GM23248 (cell line): Measurements from ENCODE around the gene UFSP2. TPM values are rescaled to one million over a fixed set of nuclear protein-coding genes. Genes with fewer than 3 reads are reported as not detected.
"Not testable (repeated sequence)": the region's sequence is repeated elsewhere in the genome, so short reads cannot be mapped to it uniquely, and the experiment has no call there.

ENCODE experiments used
- DNase-seq: peaks from one replicate; pipeline ENCODE4 v3.0.0-alpha.2; 2015
- H2AFZ ChIP-seq: fragments of 200-600 bp; sonication (generic); 2 replicates; pipeline ENCODE4 v1.6.1; 2016; ENCODE audit warnings: antibody characterized with exemption
- H3F3A ChIP-seq: fragments of 200-600 bp; sonication (generic); 2 replicates; pipeline ENCODE4 v1.6.1; 2016; ENCODE audit warnings: mild to moderate bottlenecking, antibody characterized with exemption, mixed run types; ENCODE audit not compliant: insufficient read depth
- H3K27ac ChIP-seq: fragments of 200-600 bp; sonication (generic); 2 replicates; pipeline ENCODE4 v1.5.1; 2016; ENCODE audit warnings: mild to moderate bottlenecking
- H3K27me3 ChIP-seq: fragments of 200-600 bp; sonication (generic); replicated peaks from 2 replicates; pipeline ENCODE4 v1.6.1; 2016; ENCODE audit warnings: mild to moderate bottlenecking; ENCODE audit not compliant: insufficient read depth
- H3K36me3 ChIP-seq: fragments of 200-600 bp; sonication (generic); 2 replicates; pipeline ENCODE4 v1.6.1; 2016; ENCODE audit warnings: low read depth, mild to moderate bottlenecking
- H3K4me1 ChIP-seq: fragments of 200-600 bp; sonication (generic); 2 replicates; pipeline ENCODE4 v1.6.1; 2016; ENCODE audit warnings: mild to moderate bottlenecking; ENCODE audit not compliant: insufficient read depth
- H3K4me2 ChIP-seq: fragments of 200-600 bp; sonication (generic); one replicate; pipeline ENCODE4 v1.6.1; 2016; ENCODE audit warnings: mild to moderate bottlenecking; ENCODE audit not compliant: unreplicated experiment
- H3K4me3 ChIP-seq: fragments of 200-600 bp; sonication (generic); 2 replicates; pipeline ENCODE4 v1.5.1; 2016; ENCODE audit warnings: mild to moderate bottlenecking
- H3K79me2 ChIP-seq: fragments of 200-600 bp; sonication (generic); 2 replicates; pipeline ENCODE4 v1.6.1; 2016; ENCODE audit warnings: mild to moderate bottlenecking; ENCODE audit not compliant: insufficient read depth
- H3K9ac ChIP-seq: fragments of 200-600 bp; sonication (generic); 2 replicates; pipeline ENCODE4 v1.6.1; 2016; ENCODE audit warnings: mild to moderate bottlenecking
- H3K9me2 ChIP-seq: fragments of 200-600 bp; sonication (generic); 2 replicates; pipeline ENCODE4 v1.6.1; 2016; ENCODE audit warnings: mixed run types, mild to moderate bottlenecking, moderate library complexity; ENCODE audit not compliant: insufficient read depth
- H3K9me3 ChIP-seq: fragments of 200-600 bp; sonication (generic); one replicate; pipeline ENCODE4 v1.6.1; 2017; ENCODE audit warnings: low read depth
- H4K20me1 ChIP-seq: fragments of 200-600 bp; sonication (generic); 2 replicates; pipeline ENCODE4 v1.6.0; 2016; ENCODE audit not compliant: insufficient read depth
- EZH2 ChIP-seq: fragments of 200-600 bp; sonication (generic); IDR thresholded peaks from 2 replicates; pipeline ENCODE4 v1.6.1; 2018; ENCODE audit warnings: antibody characterized with exemption, mild to moderate bottlenecking; ENCODE audit not compliant: insufficient read depth, poor library complexity, severe bottlenecking
- EZH2phosphoT487 ChIP-seq: fragments of 200-600 bp; sonication (generic); IDR thresholded peaks from 2 replicates; pipeline ENCODE4 v1.6.1; 2018; ENCODE audit warnings: antibody characterized with exemption, moderate library complexity, mild to moderate bottlenecking, low read depth; ENCODE audit not compliant: insufficient read depth
- WGBS, 2 experiments: methylation state at CpG; one replicate each; pipeline ENCODE4 v1.1.6; 2015 to 2017; ENCODE audit warnings: low lambda C conversion rate in 2 of 2, low coverage in 1 of 2; ENCODE audit errors: missing lambda C conversion rate in 2 of 2; 5-methylcytosine and 5-hydroxymethylcytosine counted together
- in situ Hi-C: fragments of 300-500 bp; cut with MboI; formaldehyde crosslinking; loops from 2 replicates; pipeline ENCODE4 v1.15.0; 2020
- polyA plus RNA-seq: library from polyadenylated mRNA; unstranded; fragments of >200 nt; fragmentation: Nextera tagmentation; extraction: Ambion mirVana; gene quantifications from 2 replicates; pipeline ENCODE4 v1.2.1, GENCODE V29; 2016
- total RNA-seq: library from RNA; depleted of rRNA; stranded (reverse); fragments of >200 nt; shearing (Covaris generic); gene quantifications from 2 replicates; pipeline ENCODE4 v1.2.3, GENCODE V29; 2014

The UFSP2 gene
- total and polyA plus RNA-seq, 2 experiments from 2014 or later: 25.6 to 26.8 TPM

GRCh38 chr4:185369731-185370130 lies 56.0 kb downstream of the UFSP2 start:
- TF ChIP-seq EZH2phosphoT487 (no peak), EZH2 (no peak)
- Histone ChIP-seq H3K27ac (no peak overlapping the region), H3K9me3 (no peaks in the 10 kb centered on the region), H2AFZ (no peak overlapping the region), H3K79me2 (no peaks in the 10 kb centered on the region), H3F3A (no peaks in the 10 kb centered on the region), H3K36me3 (0 out of 2 replicates have a peak, but pooled peaks cover 4% of the 10 kb centered on the region), H3K9me2 (no peaks in the 10 kb centered on the region), H3K9ac (no peak overlapping the region), H3K27me3 (no peaks in the 10 kb centered on the region), H4K20me1 (no peaks in the 10 kb centered on the region), H3K4me1 (no peaks in the 10 kb centered on the region), H3K4me3 (no peak overlapping the region), H3K4me2 (no peak overlapping the region)
- 53% methylated on average over 3 of the region's 3 CpGs for WGBS, 2 experiments
- DNase-seq: peak; percentile 48
- in situ Hi-C loops: no loop called here

- Histone ChIP-seq H3K27me3 (no peaks in the 10 kb centered on the region), H3K9ac (no peak overlapping the region), H2AFZ (no peak overlapping the region), H3K9me2 (no peaks in the 10 kb centered on the region), H3K36me3 (0 out of 2 replicates have a peak, but pooled peaks cover 5% of the 10 kb centered on the region), H3K27ac (no peak overlapping the region), H3K4me3 (no peak overlapping the region), H3K79me2 (no peaks in the 10 kb centered on the region), H4K20me1 (no peaks in the 10 kb centered on the region), H3K9me3 (no peaks in the 10 kb centered on the region), H3F3A (no peaks in the 10 kb centered on the region), H3K4me1 (no peaks in the 10 kb centered on the region), H3K4me2 (no peak overlapping the region)
- no peak for TF ChIP-seq EZH2
- TF ChIP-seq EZH2phosphoT487: no peak
- in situ Hi-C loops: no loop called here
- DNase-seq: no peak
- WGBS, 2 experiments: 95 to 97% methylated on average over 5 of the region's 5 CpGs
Observed at GRCh38 chr4:185364886-185365285, 60.9 kb downstream of the UFSP2 start.

GRCh38 chr4:185363251-185363650 lies 62.5 kb downstream of the UFSP2 start:
- no peak for TF ChIP-seq EZH2
- TF ChIP-seq EZH2phosphoT487: no peak
- WGBS, 2 experiments: 96 to 99% methylated on average over 3 of the region's 3 CpGs
- Histone ChIP-seq H3K27me3 (no peaks in the 10 kb centered on the region), H3K27ac (no peak overlapping the region), H3K9ac (no peak overlapping the region), H3K4me3 (no peak overlapping the region), H3K4me2 (no peak overlapping the region), H3K4me1 (peaks cover 11% of the 10 kb centered on the region), H3K9me3 (no peaks in the 10 kb centered on the region), H3F3A (no peaks in the 10 kb centered on the region), H4K20me1 (no peaks in the 10 kb centered on the region), H3K79me2 (no peaks in the 10 kb centered on the region), H3K9me2 (no peaks in the 10 kb centered on the region), H3K36me3 (0 out of 2 replicates have a peak, but pooled peaks cover 5% of the 10 kb centered on the region), H2AFZ (no peak overlapping the region)
- DNase-seq: no peak
- in situ Hi-C loops: no loop called here

GRCh38 chr4:185362570-185362969 lies 63.2 kb downstream of the UFSP2 start:
- H3K9me2 ChIP-seq, H3K4me3 ChIP-seq, H3F3A ChIP-seq, H4K20me1 ChIP-seq, H3K27ac ChIP-seq, H3K9ac ChIP-seq, in situ Hi-C loops, H2AFZ ChIP-seq, H3K79me2 ChIP-seq, H3K9me3 ChIP-seq, H3K27me3 ChIP-seq, DNase-seq, H3K36me3 ChIP-seq, H3K4me2 ChIP-seq: not testable (repeated sequence)
- peaks cover 12% of the 10 kb centered on the region for H3K4me1 ChIP-seq
- WGBS, 2 experiments: 98% methylated on average over 5 to 6 of the region's 6 CpGs

- H3K9me2 ChIP-seq: no peaks in the 10 kb centered on the region
- WGBS, 2 experiments: 95 to 97% methylated on average over 3 of the region's 3 CpGs
- in situ Hi-C loops: no loop called here
- no peaks in the 10 kb centered on the region for H3K9me3 ChIP-seq
- TF ChIP-seq EZH2 (no peak), EZH2phosphoT487 (no peak)
- no peak overlapping the region for H3K4me2 ChIP-seq
- peaks cover 9% of the 10 kb centered on the region; the same call in 1 of the 2 replicates for H3K36me3 ChIP-seq
- H3K9ac ChIP-seq: no peak overlapping the region
- no peak for DNase-seq
- H4K20me1 ChIP-seq: no peaks in the 10 kb centered on the region
- H3K4me1 ChIP-seq: peaks cover 12% of the 10 kb centered on the region
- H3K79me2 ChIP-seq: no peaks in the 10 kb centered on the region
- no peak overlapping the region for H3K27ac ChIP-seq
- 0 out of 2 replicates have a peak, but pooled peaks cover 4% of the 10 kb centered on the region for H3F3A ChIP-seq
- H2AFZ ChIP-seq: no peak overlapping the region
- H3K4me3 ChIP-seq: no peak overlapping the region
- no peaks in the 10 kb centered on the region for H3K27me3 ChIP-seq
Observed at GRCh38 chr4:185361872-185362271, 63.9 kb downstream of the UFSP2 start.
